Inflammatory macrophage treated with lipopolysaccharide for 4 hours (primary cell): ENCODE data around the gene MED26.

Experiments
- DNase-seq: peaks from one replicate; pipeline ENCODE4 v3.0.0-alpha.2; 2020

MED26 gene

DNA sequence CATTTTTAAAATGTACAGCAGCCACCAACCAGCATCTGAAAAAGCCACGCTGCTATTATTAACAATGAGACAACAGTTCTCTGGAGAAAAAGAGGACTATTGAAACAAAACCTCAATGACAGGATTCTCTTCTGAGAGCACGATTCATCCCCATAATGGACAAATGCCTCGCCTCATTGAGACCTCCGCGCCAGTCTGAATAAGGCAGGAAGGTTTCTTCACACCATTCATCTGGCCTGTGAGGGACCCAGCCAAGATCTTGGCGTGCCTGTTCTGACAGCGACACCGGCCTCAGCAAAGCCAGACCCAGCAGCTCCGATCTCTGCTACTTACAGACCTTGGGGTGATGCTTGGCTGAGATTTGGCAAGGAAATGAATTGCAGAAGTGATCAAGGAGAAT is 17.1 kb upstream of the MED26 start:
- no peak for DNase-seq

DNA sequence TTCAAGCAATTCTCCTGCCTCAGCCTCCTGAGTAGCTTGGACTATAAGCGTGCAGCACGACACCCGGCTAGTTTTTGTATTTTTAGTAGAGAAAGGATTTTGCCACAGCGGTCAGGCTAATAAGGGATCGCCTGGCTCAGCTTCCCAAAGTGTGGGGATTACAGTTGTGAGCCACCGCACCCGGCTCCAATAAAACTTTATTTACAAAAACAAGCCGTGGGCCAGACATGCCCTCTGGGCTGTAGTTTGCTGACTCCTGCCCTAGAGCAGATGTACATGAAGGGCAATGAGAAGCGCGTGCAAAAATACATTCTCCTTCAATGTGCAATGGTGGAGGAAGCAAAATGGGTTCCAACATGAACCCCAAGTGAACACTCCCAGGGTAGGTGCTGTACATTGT is 13.7 kb upstream of the MED26 start:
- no peak for DNase-seq

- no peak for DNase-seq
Observed at GRCh38 chr19:16640951-16641350, 12.9 kb upstream of the MED26 start.

GRCh38 chr19:16638666-16639065 is 10.7 kb upstream of the MED26 start:
- DNase-seq, result no peak

GRCh38 chr19:16637535-16637934 is 9.5 kb upstream of the MED26 start:
- DNase-seq, result no peak

DNA sequence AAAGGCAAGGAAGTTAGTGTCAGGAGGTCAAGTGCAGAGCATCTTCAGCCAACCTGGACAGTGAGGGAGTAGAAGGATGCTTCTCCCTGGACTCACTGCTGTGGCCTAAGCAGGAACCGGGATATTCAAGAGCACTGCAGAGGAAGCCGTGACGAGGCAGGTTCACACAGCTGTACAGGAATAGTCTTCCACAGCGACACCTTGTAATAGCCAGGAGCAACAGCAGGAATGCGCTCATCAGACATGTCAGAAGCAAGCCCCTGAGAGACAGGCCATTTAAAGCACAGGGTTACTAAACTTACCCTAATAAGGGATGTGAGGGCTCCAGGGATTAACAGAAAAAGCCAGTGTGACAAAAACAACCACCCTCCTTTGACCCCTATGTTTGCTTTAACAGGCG is 3.5 kb upstream of the MED26 start:
- no peak for DNase-seq

DNA sequence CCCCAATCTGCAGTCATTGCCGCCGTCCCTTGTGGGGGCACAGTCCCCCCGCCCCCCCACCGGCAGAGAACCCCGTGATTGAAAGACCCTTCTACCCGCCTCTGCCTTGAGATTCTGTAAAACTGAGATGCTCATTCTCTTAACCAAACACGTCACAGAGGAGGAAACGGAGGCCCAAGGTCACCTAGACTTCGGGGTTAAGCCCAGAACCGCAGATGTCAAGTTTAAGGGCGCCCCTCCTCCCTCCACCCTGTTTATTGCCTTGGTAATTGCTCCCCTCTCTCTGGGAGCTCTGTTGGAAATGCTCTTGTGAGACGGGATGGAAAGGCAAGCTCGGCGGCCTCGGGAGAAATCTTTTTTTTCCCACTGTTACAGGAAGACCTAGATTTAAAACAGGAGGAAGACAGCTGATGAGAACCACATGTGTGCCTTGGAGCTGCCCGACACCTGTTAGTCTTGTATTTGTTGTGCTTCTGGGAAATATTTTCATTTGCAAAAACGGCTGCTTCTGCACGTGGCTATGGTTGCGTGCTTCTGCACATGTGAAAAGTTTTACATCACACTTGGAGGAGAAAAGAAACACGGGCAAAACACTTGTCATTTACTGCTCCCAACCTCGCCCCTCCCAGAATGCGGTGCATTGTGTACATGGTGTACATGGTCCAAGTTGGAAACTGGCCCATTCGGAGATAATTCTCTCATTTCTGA is 1.1 kb upstream of the MED26 start:
- DNase-seq, result no peak

- no peak for DNase-seq
Observed at GRCh38 chr19:16627928-16628182, 149 bp downstream of the MED26 start.

- DNase-seq, result peak; percentile 10
Observed at GRCh38 chr19:16627193-16627927, 644 bp downstream of the MED26 start.

GRCh38 chr19:16626796-16627192 is 1.2 kb downstream of the MED26 start:
- no peak for DNase-seq

GRCh38 chr19:16625163-16625958 is 2.6 kb downstream of the MED26 start:
- DNase-seq, result no peak

- no peak for DNase-seq
Observed at GRCh38 chr19:16624236-16624635, 3.8 kb downstream of the MED26 start.

DNA sequence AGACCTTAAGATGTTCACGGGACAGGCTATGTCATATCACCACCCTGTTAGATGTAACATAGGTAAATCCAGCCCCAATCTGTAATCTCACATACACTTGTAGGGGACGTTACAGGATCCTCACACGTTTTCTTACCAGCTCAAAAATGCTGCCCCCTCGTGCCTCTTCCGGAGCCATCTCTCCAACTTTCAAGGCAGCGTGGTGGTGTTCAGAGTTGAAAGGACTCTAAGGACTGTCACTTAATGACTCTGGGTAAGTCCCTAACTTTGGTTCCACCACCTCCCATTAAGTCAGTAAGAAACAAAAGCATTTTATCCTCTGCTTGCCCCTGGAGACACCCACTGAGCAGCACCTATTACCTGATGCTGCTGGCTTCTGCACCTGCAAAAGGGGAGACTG is 4.4 kb downstream of the MED26 start:
- no peak for DNase-seq

DNA sequence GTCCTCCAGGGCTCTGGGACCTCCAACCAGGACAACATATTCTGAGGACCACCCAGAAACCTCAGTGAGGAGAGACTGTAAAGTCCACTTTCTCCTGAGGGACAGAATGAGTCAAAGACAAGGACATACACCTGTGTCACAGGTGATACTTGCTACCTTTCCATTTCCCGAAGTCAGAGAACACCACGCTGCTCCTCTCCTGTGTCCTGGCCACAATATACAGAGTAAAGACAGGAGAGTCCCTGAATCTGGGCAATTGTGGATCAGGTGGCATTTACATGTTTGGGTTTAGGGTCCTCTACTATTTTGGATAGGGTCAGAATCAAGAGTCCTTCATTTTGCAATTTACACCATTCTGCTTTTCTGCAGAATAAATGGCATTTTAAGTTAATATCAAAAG is 4.9 kb downstream of the MED26 start:
- DNase-seq, result no peak

DNA sequence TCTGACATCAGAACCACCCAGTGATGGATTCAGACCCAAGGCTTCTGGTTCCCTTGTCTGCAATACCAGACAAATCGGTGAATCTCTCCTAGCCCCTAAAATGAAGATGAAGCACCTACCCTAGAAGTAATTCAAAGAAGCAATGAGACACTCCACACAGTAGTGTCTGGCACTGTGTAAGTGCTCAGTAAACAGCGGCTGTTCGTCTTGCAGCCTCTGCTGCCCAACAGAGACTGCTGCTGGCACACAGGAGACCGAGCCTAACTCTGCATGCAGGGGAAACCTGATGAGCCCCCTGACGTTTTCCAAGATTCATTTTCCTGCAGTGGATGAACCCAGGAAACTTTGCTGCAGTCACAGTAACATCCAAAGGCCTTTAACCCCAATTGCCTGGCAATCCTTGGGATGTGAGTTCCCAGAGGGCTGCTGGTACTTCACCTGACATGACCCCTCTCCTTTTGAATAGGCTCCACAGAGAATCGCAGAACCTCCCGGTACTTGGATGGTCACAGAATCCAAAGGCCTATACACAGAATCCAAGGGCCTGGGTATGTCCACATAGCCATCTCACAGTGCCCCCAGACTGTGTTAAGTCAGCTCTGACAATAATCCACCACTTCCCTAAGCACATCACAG is 6.7 kb downstream of the MED26 start:
- DNase-seq, result no peak

DNA sequence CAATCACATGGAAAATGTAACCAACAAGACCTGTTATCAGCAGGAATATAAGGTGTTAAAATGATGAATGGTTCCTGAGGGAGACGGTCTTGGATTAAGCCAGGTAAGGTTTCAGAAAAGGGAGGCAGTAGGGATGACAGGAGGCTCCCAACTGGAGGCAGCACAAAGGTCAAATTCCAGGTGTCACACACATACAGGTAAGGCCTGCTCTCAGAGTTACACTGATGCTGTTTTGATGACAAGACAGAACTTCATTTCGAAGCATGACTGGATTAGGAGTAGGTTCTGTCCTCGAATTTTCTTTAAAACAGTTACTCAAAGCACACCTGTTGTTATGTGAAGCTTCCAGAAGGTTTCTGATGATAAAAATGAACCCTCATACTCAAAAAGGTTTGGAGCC is 7.4 kb downstream of the MED26 start:
- DNase-seq, result no peak

DNA sequence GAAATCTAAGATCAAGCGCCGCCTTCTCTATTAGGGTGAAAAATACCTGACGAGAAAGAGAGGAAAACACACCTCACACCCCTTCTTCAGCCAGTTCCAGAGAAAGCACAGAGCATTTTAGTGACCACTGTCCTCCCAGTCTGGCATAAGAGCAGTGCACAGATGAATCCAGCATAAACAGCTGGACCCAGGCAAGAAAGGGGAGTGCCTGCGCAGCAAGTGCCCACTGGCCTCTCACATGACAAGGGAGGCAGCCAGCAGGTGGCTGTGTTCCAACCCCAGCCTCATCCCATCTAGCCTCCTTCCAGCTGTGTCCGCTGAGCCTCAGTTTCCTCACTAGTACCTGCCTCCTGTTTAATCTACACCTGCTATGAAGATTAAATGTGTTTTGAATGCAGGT is 8.0 kb downstream of the MED26 start:
- no peak for DNase-seq

DNA sequence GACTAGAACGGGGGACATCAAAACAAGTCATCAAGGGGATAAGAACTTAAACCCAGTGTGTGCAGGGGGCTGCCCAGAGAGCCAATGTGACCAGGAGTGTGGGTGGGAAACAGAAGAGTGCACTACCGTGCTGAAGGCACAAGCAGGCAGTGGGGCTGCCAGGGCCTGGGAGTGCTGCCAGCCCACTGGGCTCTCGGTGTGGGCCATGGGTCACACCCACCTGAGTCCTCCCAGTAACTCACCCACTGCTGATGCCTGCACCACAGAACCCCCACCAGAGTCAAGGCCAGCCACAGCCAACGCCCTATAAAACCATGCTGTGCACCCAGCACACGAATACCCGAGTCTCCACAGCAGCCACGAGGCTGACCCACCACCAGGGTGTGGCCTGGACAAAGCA is 8.5 kb downstream of the MED26 start:
- no peak for DNase-seq

DNA sequence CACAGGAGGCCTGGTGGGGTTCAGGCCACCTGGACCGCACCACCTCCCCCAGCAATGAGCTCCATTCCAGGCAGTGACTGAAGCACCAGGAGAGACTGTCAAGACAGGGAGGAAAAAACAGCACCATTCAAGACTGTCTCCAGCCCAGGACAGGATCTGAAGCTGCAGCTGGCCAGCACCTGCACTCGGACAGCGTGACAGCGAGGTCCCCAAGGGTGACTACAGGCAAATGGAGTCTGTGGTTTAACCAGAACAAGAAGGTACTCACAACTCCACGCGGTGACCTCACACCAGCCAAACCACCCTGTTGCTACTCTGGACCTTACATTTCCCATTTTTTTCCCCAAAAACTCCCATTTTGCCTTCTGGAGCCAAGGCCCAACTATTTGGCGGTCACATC is 9.8 kb downstream of the MED26 start:
- DNase-seq, result no peak

DNA sequence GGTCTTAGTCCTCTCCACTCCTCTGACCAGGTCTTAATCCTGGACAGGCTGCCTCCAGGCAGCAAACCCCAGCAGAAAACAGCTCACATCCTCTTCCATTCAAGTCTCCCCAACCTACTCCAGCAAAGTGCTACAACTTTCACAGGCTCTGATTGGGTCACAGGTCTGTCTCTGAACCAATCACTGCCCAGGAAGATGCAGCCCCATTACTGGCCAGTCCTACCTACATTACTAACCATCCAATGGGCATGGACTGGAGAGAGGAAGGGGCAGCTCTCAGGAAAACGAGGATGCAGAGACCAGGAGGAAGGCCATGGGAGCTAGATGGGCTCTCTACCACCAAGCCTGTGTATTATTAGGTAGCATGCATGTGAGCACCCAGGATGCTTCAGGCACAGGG is 12.2 kb downstream of the MED26 start:
- DNase-seq, result peak; percentile 14

- DNase-seq, result no peak
Observed at GRCh38 chr19:16614941-16615340, 13.1 kb downstream of the MED26 start.

GRCh38 chr19:16613841-16614240 is 14.2 kb downstream of the MED26 start:
- no peak for DNase-seq

DNA sequence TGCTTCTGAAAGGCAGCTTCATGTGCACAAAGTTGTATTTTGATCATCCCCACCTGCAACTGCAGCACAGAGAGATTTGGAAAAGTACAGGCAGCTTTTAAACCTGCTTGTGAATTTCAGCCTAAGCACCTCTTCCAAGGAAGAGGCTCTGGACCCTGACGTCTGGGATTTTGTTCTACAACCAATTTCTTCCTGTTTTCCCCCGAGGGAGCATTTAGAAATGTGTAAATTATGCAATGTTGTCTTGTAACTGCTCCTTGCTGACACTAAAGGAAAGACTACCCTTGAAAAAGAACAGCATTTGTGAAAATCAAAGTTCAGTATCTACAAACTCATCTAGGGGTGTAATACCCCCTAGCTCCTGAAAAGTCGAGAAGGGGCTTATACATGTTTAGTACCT is 15.4 kb downstream of the MED26 start:
- DNase-seq, result peak; percentile 53

DNA sequence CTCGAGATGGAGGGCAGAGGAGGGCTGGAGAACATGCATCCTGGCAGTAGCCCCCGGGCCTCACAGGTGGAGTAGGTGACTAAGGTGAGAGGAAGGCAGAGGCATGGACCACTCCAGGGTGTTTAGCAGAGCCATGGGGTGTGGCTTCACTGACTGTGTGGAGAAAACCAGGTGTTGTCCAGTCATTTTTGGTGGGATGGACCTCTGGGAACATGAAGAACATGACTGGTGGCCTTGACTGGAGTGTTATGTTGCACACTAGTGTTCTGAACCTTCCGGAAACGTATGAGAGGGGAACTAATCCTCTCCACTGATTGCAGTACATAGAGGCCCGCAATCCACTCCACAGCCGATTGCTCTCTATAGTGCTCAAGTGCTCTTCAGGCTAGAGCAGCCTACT is 16.9 kb downstream of the MED26 start:
- DNase-seq, result no peak
